H1 (cell line): ENCODE data around the gene USB1. TPM values are rescaled to one million over a fixed set of nuclear protein-coding genes. Genes with fewer than 3 reads are reported as not detected.

Source experiments
- CTCF ChIA-PET: fragments of 300-600 bp; sonication (Branson Sonifier 250); formaldehyde crosslinking; loops from one replicate; lab custom pipeline; 2021; ENCODE audit not compliant: partially characterized antibody; lab: Charles Lee
- POLR2A ChIA-PET: fragments of 300-600 bp; sonication (Branson Sonifier 250); formaldehyde crosslinking; loops from one replicate; lab custom pipeline; 2021; ENCODE audit warnings: inconsistent platforms; ENCODE audit not compliant: partially characterized antibody; lab: Charles Lee
- DNase-seq, 2 experiments: peaks; one replicate each; pipeline versions ENCODE4 v3.0.0 to v3.0.0-alpha.2; 2010 to 2022; ENCODE audit warnings: low spot score in 2 of 2, low read depth in 1 of 2, mixed read lengths in 1 of 2
- FAIRE-seq: peaks from 2 replicates; lab custom pipeline; 2011; peaks lifted over from hg19 to GRCh38; lab: Jason Lieb, UNC
- H2AFZ ChIP-seq: 2 replicates; pipeline ENCODE4 v1.8.1; 2012; ENCODE audit warnings: low read length, inconsistent platforms
- H2AK5ac ChIP-seq: 2 replicates; pipeline ENCODE4 v1.6.1; 2013; ENCODE audit warnings: low read depth, low read length
- H2BK120ac ChIP-seq: replicated peaks from 2 replicates; pipeline ENCODE3; 2013; ENCODE audit warnings: low read depth, low read length, inconsistent platforms
- H2BK12ac ChIP-seq: 2 replicates; pipeline ENCODE4 v1.6.1; 2013; ENCODE audit warnings: low read depth, low read length
- H2BK15ac ChIP-seq: 2 replicates; pipeline ENCODE4 v1.6.1; 2013; ENCODE audit warnings: low read length
- H2BK20ac ChIP-seq: 2 replicates; pipeline ENCODE4 v1.6.1; 2013; ENCODE audit warnings: low read length
- H2BK5ac ChIP-seq: 2 replicates; pipeline ENCODE4 v1.6.1; 2013; ENCODE audit warnings: low read depth, low read length
- H3K14ac ChIP-seq: 2 replicates; pipeline ENCODE4 v1.6.1; 2013; ENCODE audit warnings: inconsistent platforms; ENCODE audit not compliant: insufficient read length
- H3K18ac ChIP-seq: 2 replicates; pipeline ENCODE4 v1.6.1; 2013; ENCODE audit warnings: low read length; ENCODE audit errors: extremely low read depth
- H3K23ac ChIP-seq: 2 replicates; pipeline ENCODE4 v1.6.1; 2013; ENCODE audit warnings: inconsistent platforms; ENCODE audit not compliant: insufficient read length
- H3K23me2 ChIP-seq: 2 replicates; pipeline ENCODE4 v1.6.1; 2013; ENCODE audit warnings: low read depth, low read length
- H3K27ac ChIP-seq: 2 replicates; pipeline ENCODE4 v1.6.1; 2011; ENCODE audit warnings: low read depth, low read length, inconsistent platforms
- H3K27me3 ChIP-seq, 4 experiments: replicated peaks in 1 of 4; 1 replicate in 1 of 4; 2 replicates in 3 of 4; pipeline versions ENCODE4 v1.6.1 to v1.8.1; 2011 to 2013; ENCODE audit warnings: low read length in 3 of 4, mild to moderate bottlenecking in 3 of 4, inconsistent platforms in 2 of 4, mixed read lengths in 2 of 4, moderate library complexity in 1 of 4; ENCODE audit not compliant: control insufficient read depth in 3 of 4, insufficient read depth in 3 of 4; ENCODE audit errors: extremely low read depth in 1 of 4
- H3K36me3 ChIP-seq, 4 experiments: 2 replicates each; pipeline versions ENCODE4 v1.6.1 to v1.8.1; 2011 to 2013; ENCODE audit warnings: mild to moderate bottlenecking in 4 of 4, low read length in 3 of 4, moderate library complexity in 2 of 4, control low read depth in 1 of 4, inconsistent platforms in 1 of 4; ENCODE audit not compliant: insufficient read depth in 4 of 4, control insufficient read depth in 2 of 4
- H3K4ac ChIP-seq: replicated peaks from 2 replicates; pipeline ENCODE3; 2013; ENCODE audit warnings: low read length, low read depth, mixed read lengths, inconsistent platforms; ENCODE audit not compliant: insufficient read length
- H3K4me1 ChIP-seq, 4 experiments: replicated peaks in 1 of 4; 1 replicate in 1 of 4; 2 replicates in 3 of 4; pipeline versions ENCODE4 v1.6.1 to v1.8.1; 2011 to 2013; ENCODE audit warnings: low read length in 3 of 4, inconsistent platforms in 2 of 4, mixed read lengths in 1 of 4; ENCODE audit not compliant: insufficient read depth in 4 of 4, control insufficient read depth in 3 of 4
- H3K4me2 ChIP-seq, 2 experiments: 2 replicates each; pipeline versions ENCODE4 v1.6.1 to v1.8.1; 2011 to 2013; ENCODE audit warnings: low read depth in 2 of 2, low read length in 2 of 2, control low read depth in 1 of 2, inconsistent platforms in 1 of 2, mild to moderate bottlenecking in 1 of 2; ENCODE audit not compliant: insufficient read depth in 1 of 2
- H3K4me3 ChIP-seq, 4 experiments: fragments of 200-600, 300-600 bp in 1 of 4; sonication (generic), shearing (Covaris generic), sonication (Bioruptor Twin) in 1 of 4; 2 replicates each; pipeline versions ENCODE4 v1.5.1 to v1.8.1; 2011 to 2016; ENCODE audit warnings: low read length in 4 of 4, low read depth in 3 of 4, control low read depth in 2 of 4, inconsistent platforms in 2 of 4, mild to moderate bottlenecking in 2 of 4, mixed read lengths in 1 of 4, moderate library complexity in 1 of 4; ENCODE audit not compliant: insufficient read depth in 2 of 4; ENCODE audit errors: extremely low read depth in 1 of 4
- H3K56ac ChIP-seq: replicated peaks from 2 replicates; pipeline ENCODE3; 2013; ENCODE audit warnings: low read depth, mild to moderate bottlenecking, mixed read lengths, low read length, inconsistent platforms; ENCODE audit not compliant: insufficient read length
- H3K79me1 ChIP-seq: 2 replicates; pipeline ENCODE4 v1.6.1; 2013; ENCODE audit warnings: low read depth, low read length, control low read depth
- H3K79me2 ChIP-seq, 2 experiments: 2 replicates each; pipeline versions ENCODE4 v1.6.1 to v1.8.1; 2012 to 2013; ENCODE audit warnings: low read length in 2 of 2, mild to moderate bottlenecking in 2 of 2, inconsistent platforms in 1 of 2; ENCODE audit not compliant: insufficient read depth in 2 of 2, control insufficient read depth in 1 of 2
- H3K9ac ChIP-seq, 4 experiments: replicated peaks in 1 of 4; 1 replicate in 1 of 4; 2 replicates in 3 of 4; pipeline versions ENCODE4 v1.6.1 to v1.8.1; 2011 to 2013; ENCODE audit warnings: low read depth in 3 of 4, low read length in 3 of 4, control low read depth in 2 of 4, mild to moderate bottlenecking in 2 of 4, moderate library complexity in 2 of 4, inconsistent platforms in 1 of 4; ENCODE audit errors: extremely low read depth in 1 of 4
- H3K9me3 ChIP-seq, 2 experiments: 2 replicates each; pipeline versions ENCODE4 v1.6.1 to v1.8.1; 2012 to 2013; ENCODE audit warnings: mild to moderate bottlenecking in 2 of 2, moderate library complexity in 2 of 2, control low read depth in 1 of 2, inconsistent platforms in 1 of 2, low read depth in 1 of 2, low read length in 1 of 2, mixed read lengths in 1 of 2; ENCODE audit not compliant: insufficient read depth in 2 of 2
- H4K20me1 ChIP-seq, 2 experiments: replicated peaks in 1 of 2; 2 replicates each; pipeline versions ENCODE3 to v1.8.1; 2011 to 2013; ENCODE audit warnings: inconsistent platforms in 2 of 2, low read length in 2 of 2, mild to moderate bottlenecking in 1 of 2; ENCODE audit not compliant: insufficient read depth in 2 of 2, control insufficient read depth in 1 of 2
- H4K5ac ChIP-seq: 2 replicates; pipeline ENCODE4 v1.6.1; 2013; ENCODE audit warnings: low read length, low read depth, mixed read lengths, inconsistent platforms; ENCODE audit not compliant: insufficient read length
- H4K8ac ChIP-seq: 2 replicates; pipeline ENCODE4 v1.8.0; 2013; ENCODE audit warnings: mild to moderate bottlenecking, moderate library complexity, low read length, inconsistent platforms; ENCODE audit not compliant: insufficient read depth; ENCODE audit errors: extremely low read depth
- H4K91ac ChIP-seq: replicated peaks from 2 replicates; pipeline ENCODE3; 2013; ENCODE audit warnings: low read length, mixed read lengths, inconsistent platforms; ENCODE audit not compliant: insufficient read length
- ASH2L ChIP-seq: fragments of 200-600, 300-600 bp; sonication (generic); IDR thresholded peaks from one replicate; pipeline ENCODE4 v1.7.1; 2017; ENCODE audit warnings: low read length
- JUN ChIP-seq: IDR thresholded peaks from 2 replicates; pipeline ENCODE4 v1.6.1; 2011; ENCODE audit warnings: low read depth, mild to moderate bottlenecking, improper control_type of control experiment, low read length
- KDM1A ChIP-seq: fragments of 200-600, 300-600 bp; sonication (generic); IDR thresholded peaks from 2 replicates; pipeline ENCODE4 v1.7.1; 2016; ENCODE audit warnings: mild to moderate bottlenecking, low read length, borderline replicate concordance
- MAFK ChIP-seq: IDR thresholded peaks from 2 replicates; pipeline ENCODE4 v1.6.1; 2012; ENCODE audit warnings: low read depth, mild to moderate bottlenecking, improper control_type of control experiment, low read length
- NRF1 ChIP-seq: IDR thresholded peaks from 2 replicates; pipeline ENCODE4 v1.6.1; 2011; ENCODE audit warnings: mild to moderate bottlenecking, low read depth, low read length, improper control_type of control experiment
- WGBS, 2 experiments: shearing (Covaris generic) in 1 of 2; methylation state at CpG; one replicate each; pipeline versions ENCODE4 v1.1.6 to v1.1.7; 2013 to 2015; ENCODE audit warnings: low lambda C conversion rate in 2 of 2, mixed read lengths in 2 of 2, inconsistent platforms in 1 of 2, low coverage in 1 of 2, missing lambda C conversion rate in 1 of 2; ENCODE audit not compliant: insufficient replicate concordance in 2 of 2, insufficient coverage in 1 of 2, insufficient read length in 1 of 2; ENCODE audit errors: extremely low coverage in 1 of 2, missing lambda C conversion rate in 1 of 2; 5-methylcytosine and 5-hydroxymethylcytosine counted together
- polyA plus RNA-seq, 7 experiments: library from polyadenylated mRNA; depleted of rRNA in 3 of 7; stranded (reverse) in 5 of 7; unstranded in 2 of 7; fragments of >200 nt in 5 of 7; fragments of 200-250 nt in 2 of 7; gene quantifications; 1 replicate in 5 of 7; 2 replicates in 1 of 7; 4 replicates in 1 of 7; pipeline versions ENCODE4 v1.2.1 to v1.2.3, GENCODE V29; 2011 to 2013; ENCODE audit warnings: missing spikeins in 2 of 7, mixed read lengths in 2 of 7
- total RNA-seq: library from RNA; stranded (reverse); fragmentation: NEBNext Ultra II Directional; extraction: Animal tissue kit (Norgen Biotek cat#: 25700); gene quantifications from 2 replicates; pipeline ENCODE4 v1.2.1, GENCODE V29; 2021

The USB1 gene
- total and polyA plus RNA-seq, 2 of the 8 experiments (the other 6 are each of a cell fraction or from before 2014, with no cell fraction given), result 65.4 to 75.9 TPM

GRCh38 chr16:57964157-57964700 is 37.0 kb upstream of the USB1 start:
- no peak for DNase-seq
- ChIA-PET POLR2A (interaction anchor here (3.1 kb wide), 1 partner anchor 8 kb away, joined by 10 read pairs; the partner anchor contains the start of gene CNGB1), CTCF (interaction anchor here (0.6 to 3.2 kb wide), 6 partner anchors 8 to 188 kb away, joined by 3 to 15 read pairs (median 5); a partner anchor contains a TSS)
- FAIRE-seq, result no peak
- Histone ChIP-seq H3K79me1 (no peaks in the 10 kb centered on the region), H2BK12ac (no peak overlapping the region), H2BK20ac (no peak overlapping the region), H3K14ac (no peak overlapping the region), H2BK5ac (no peak overlapping the region), H4K20me1 (no peaks in the 10 kb centered on the region), H3K18ac (no peak overlapping the region), H3K4ac (no peak overlapping the region), H3K56ac (no peak overlapping the region), H2AK5ac (no peak overlapping the region), H2AFZ (no peak overlapping the region), H3K23me2 (no peaks in the 10 kb centered on the region), H4K5ac (no peak overlapping the region), H2BK15ac (no peak overlapping the region), H4K91ac (no peak overlapping the region), H3K4me1 (no peaks in the 10 kb centered on the region; a peak in 1 of 7 replicates), H3K9ac (no peak overlapping the region), H3K36me3 (no peaks in the 10 kb centered on the region), H2BK120ac (no peak overlapping the region), H3K9me3 (no peaks in the 10 kb centered on the region), H4K8ac (peak overlapping the region; percentile 29; the same call in 1 of the 2 replicates), H3K79me2 (no peaks in the 10 kb centered on the region), H3K27ac (no peak overlapping the region), H3K27me3 (no peaks in the 10 kb centered on the region), H3K4me3 (no peak overlapping the region), H3K4me2 (no peak overlapping the region), H3K23ac (no peak overlapping the region)
- TF ChIP-seq NRF1 (no peak), MAFK (no peak), JUN (no peak), KDM1A (peak; percentile 57; the same call in 1 of the 2 replicates), ASH2L (no peak)
- WGBS, 2 experiments, result 89% methylated on average over 8 of the region's 10 CpGs; no CpG with 5 or more reads in 1 of the 2 experiments
